AG04450 (cell line): ENCODE measurements around the gene ADAMTS2. TPM values are rescaled to one million over a fixed set of nuclear protein-coding genes. Genes with fewer than 3 reads are reported as not detected.

Source experiments
- CTCF ChIA-PET: fragments of 300-600, 350-600 bp; formaldehyde crosslinking; extraction: SDS; loops from one replicate; lab custom pipeline; 2022; ENCODE audit warnings: antibody characterized with exemption, inconsistent platforms; lab: Charles Lee
- POLR2A ChIA-PET: fragments of 350-600 bp; formaldehyde crosslinking; extraction: SDS; loops from one replicate; lab custom pipeline; 2021; ENCODE audit warnings: antibody characterized with exemption, inconsistent platforms; lab: Yijun Ruan, JAX
- DNase-seq: peaks from one replicate; pipeline ENCODE4 v3.0.0-alpha.2; 2011; ENCODE audit warnings: low read depth, low spot score
- H3K27ac ChIP-seq: one replicate; pipeline ENCODE4 v1.5.1; 2012; ENCODE audit warnings: low read depth, low read length, control low read depth
- H3K27me3 ChIP-seq: one replicate; pipeline ENCODE4 v1.6.0; 2012; ENCODE audit warnings: low read length; ENCODE audit not compliant: control insufficient read depth, insufficient read depth
- H3K4me3 ChIP-seq: 2 replicates; pipeline ENCODE4 v1.5.1; 2011; ENCODE audit warnings: mild to moderate bottlenecking, low read depth, low read length, control low read depth
- H3K9me3 ChIP-seq: 2 replicates; pipeline ENCODE4 v1.5.1; 2012; ENCODE audit warnings: low read length; ENCODE audit not compliant: control insufficient read depth, insufficient read depth
- CTCF ChIP-seq: IDR thresholded peaks from 2 replicates; pipeline ENCODE4 v1.5.1; 2011; ENCODE audit warnings: low read depth, low read length, control low read depth, inconsistent platforms
- polyA plus RNA-seq: library from polyadenylated mRNA; depleted of rRNA; stranded (reverse); fragments of >200 nt; gene quantifications from 2 replicates; pipeline ENCODE4 v1.2.3, GENCODE V29; 2011

The ADAMTS2 gene
- polyA plus RNA-seq, 1 experiment, result 22.6 TPM

- H3K9me3 ChIP-seq, result peaks cover 22% of the 10 kb centered on the region
- POLR2A ChIA-PET, result no interaction called here
- no peak for DNase-seq
- CTCF ChIA-PET, result interaction anchor here (1.6 kb wide), 1 partner anchor 15 kb away, joined by 3 read pairs; no protein-coding TSS in a partner anchor
- H3K27ac ChIP-seq, result no peak overlapping the region
- no peak for TF ChIP-seq CTCF
- H3K27me3 ChIP-seq, result no peaks in the 10 kb centered on the region
- H3K4me3 ChIP-seq, result no peak overlapping the region
Measured at GRCh38 chr5:179158556-179158955, 186.7 kb downstream of the ADAMTS2 start.

GRCh38 chr5:179154991-179155955 is 190.0 kb downstream of the ADAMTS2 start:
- no peak overlapping the region for H3K4me3 ChIP-seq
- no peak for TF ChIP-seq CTCF
- H3K9me3 ChIP-seq, result peaks cover 24% of the 10 kb centered on the region
- no peak for DNase-seq
- CTCF ChIA-PET, result interaction anchor here (0.6 to 1.8 kb wide), 2 partner anchors 12 to 550 kb away, joined by 3 to 6 read pairs; no protein-coding TSS in a partner anchor
- H3K27ac ChIP-seq, result no peak overlapping the region
- H3K27me3 ChIP-seq, result no peaks in the 10 kb centered on the region
- POLR2A ChIA-PET, result no interaction called here

GRCh38 chr5:179154346-179154990 is 190.8 kb downstream of the ADAMTS2 start:
- ChIA-PET POLR2A (no interaction called here), CTCF (interaction anchor here (1.8 kb wide), 1 partner anchor 13 kb away, joined by 6 read pairs; no protein-coding TSS in a partner anchor)
- Histone ChIP-seq H3K9me3 (peaks cover 24% of the 10 kb centered on the region), H3K27ac (no peak overlapping the region), H3K4me3 (no peak overlapping the region), H3K27me3 (no peaks in the 10 kb centered on the region)
- no peak for TF ChIP-seq CTCF
- no peak for DNase-seq

GRCh38 chr5:179153921-179154345 is 191.3 kb downstream of the ADAMTS2 start:
- ChIA-PET CTCF (interaction anchor here (1.8 kb wide), 1 partner anchor 13 kb away, joined by 6 read pairs; no protein-coding TSS in a partner anchor), POLR2A (no interaction called here)
- no peaks in the 10 kb centered on the region for H3K27me3 ChIP-seq
- DNase-seq, result no peak
- no peak overlapping the region for H3K4me3 ChIP-seq
- H3K9me3 ChIP-seq, result peaks cover 24% of the 10 kb centered on the region
- TF ChIP-seq CTCF, result no peak
- H3K27ac ChIP-seq, result no peak overlapping the region
